Measurements from ENCODE around the gene THADA. TPM values are rescaled to one million over a fixed set of nuclear protein-coding genes. Genes with fewer than 3 reads are reported as not detected.

THADA gene
- total RNA-seq, 1 donor from 2014 or later: 19.4 TPM

DNA sequence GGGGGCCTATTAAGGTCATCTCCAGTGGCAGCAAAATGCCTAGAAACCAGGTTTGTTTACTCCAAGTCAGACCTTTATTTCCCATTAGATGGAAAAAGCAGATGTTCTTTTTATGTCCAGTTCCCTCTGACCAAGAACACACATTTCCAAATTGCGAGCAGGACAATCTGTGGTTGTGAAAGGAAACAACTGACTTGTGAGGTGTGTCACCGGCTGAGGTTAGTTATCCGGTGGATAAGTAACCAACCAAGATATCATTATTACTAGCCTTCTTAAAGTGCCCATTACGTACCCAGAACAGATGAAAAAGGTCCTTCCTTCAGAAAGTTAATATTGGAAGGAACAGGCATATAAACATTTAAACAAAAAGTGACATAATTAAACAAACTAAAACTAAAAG is 112.9 kb downstream of the THADA start:
- no peak for DNase-seq (ENCODE audit: low spot score)
- Mint-ChIP-seq H3K36me3 (ENCODE audit: low read depth, unreplicated experiment) (no peaks in the 10 kb centered on the region), H3K4me1 (ENCODE audit: unreplicated experiment) (no peaks in the 10 kb centered on the region), H3K27ac (ENCODE audit: unreplicated experiment) (no peak overlapping the region), H3K9me3 (ENCODE audit: unreplicated experiment) (no peaks in the 10 kb centered on the region), H3K27me3 (ENCODE audit: unreplicated experiment) (no peaks in the 10 kb centered on the region), H3K4me3 (ENCODE audit: unreplicated experiment) (no peak overlapping the region)
- TF ChIP-seq, protein P1, sequence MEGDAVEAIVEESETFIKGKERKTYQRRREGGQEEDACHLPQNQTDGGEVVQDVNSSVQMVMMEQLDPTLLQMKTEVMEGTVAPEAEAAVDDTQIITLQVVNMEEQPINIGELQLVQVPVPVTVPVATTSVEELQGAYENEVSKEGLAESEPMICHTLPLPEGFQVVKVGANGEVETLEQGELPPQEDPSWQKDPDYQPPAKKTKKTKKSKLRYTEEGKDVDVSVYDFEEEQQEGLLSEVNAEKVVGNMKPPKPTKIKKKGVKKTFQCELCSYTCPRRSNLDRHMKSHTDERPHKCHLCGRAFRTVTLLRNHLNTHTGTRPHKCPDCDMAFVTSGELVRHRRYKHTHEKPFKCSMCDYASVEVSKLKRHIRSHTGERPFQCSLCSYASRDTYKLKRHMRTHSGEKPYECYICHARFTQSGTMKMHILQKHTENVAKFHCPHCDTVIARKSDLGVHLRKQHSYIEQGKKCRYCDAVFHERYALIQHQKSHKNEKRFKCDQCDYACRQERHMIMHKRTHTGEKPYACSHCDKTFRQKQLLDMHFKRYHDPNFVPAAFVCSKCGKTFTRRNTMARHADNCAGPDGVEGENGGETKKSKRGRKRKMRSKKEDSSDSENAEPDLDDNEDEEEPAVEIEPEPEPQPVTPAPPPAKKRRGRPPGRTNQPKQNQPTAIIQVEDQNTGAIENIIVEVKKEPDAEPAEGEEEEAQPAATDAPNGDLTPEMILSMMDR (IDR thresholded peaks at IDR 0.05; ENCODE audit: unreplicated experiment): no peak

DNA sequence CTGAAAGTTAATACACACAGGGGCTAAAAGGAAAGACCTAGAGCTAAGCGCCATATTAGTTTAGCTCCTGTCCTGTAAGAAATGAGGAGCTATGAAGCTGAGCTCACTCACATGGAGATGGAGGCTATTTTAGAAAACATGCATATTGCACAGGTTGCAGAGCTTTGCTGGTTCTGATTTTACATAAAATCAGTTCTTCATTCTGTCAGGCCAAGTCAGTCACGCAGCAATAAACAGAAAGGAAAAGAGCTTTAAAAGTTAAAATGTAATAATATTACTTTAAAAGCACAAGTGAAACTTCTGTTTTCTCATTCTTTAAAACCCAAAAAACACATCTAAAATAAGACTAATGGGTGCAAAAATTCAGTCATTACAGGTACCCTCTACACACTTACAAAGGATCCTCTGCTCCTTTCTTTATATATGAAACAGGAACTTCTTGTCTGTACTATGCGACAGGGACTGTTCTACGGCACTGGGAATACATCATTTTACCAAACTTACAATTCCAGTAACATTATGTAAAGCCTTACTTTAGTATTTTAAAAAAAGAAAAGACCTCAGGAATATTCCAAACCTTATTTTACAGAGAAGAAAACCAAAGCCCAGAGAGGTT is 113.8 kb downstream of the THADA start:
- no peak overlapping the region for H3K27ac Mint-ChIP-seq (ENCODE audit: unreplicated experiment)

DNA sequence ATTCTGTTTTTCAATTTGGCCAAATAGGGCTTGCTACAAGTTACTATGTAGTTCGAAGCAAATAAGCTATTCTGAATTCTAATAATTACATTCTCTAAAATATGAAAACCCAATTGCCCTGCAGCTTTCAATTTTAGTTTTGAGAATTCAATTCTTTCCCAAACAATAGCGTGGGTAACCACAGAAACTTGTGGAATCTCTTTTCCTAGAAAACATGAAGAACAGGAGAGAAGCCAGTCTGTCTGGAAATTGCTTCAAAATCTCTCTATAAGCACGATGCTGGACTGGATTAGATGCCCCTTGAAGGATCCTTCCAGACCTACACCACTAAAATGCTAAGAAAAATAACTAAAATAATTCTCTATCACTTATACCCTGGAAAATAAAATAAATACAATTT is 115.0 kb downstream of the THADA start:
- no peak overlapping the region for H3K27ac Mint-ChIP-seq (ENCODE audit: unreplicated experiment)
- H3K4me3 Mint-ChIP-seq (ENCODE audit: unreplicated experiment): no peak overlapping the region
- DNase-seq (ENCODE audit: low spot score): no peak
- no peaks in the 10 kb centered on the region for H3K9me3 Mint-ChIP-seq (ENCODE audit: unreplicated experiment)
- H3K36me3 Mint-ChIP-seq (ENCODE audit: low read depth, unreplicated experiment): no peaks in the 10 kb centered on the region
- no peaks in the 10 kb centered on the region for H3K4me1 Mint-ChIP-seq (ENCODE audit: unreplicated experiment)
- H3K27me3 Mint-ChIP-seq (ENCODE audit: unreplicated experiment): peaks cover 1% of the 10 kb centered on the region
- TF ChIP-seq, protein P1 (IDR thresholded peaks at IDR 0.05; ENCODE audit: unreplicated experiment): no peak

More for the DNA sequence above, 113.8 kb downstream of the THADA start:
- H3K4me3 Mint-ChIP-seq (ENCODE audit: unreplicated experiment): no peak overlapping the region
- no peak for DNase-seq (ENCODE audit: low spot score)
- TF ChIP-seq, protein P1 (IDR thresholded peaks at IDR 0.05; ENCODE audit: unreplicated experiment): no peak
- no peaks in the 10 kb centered on the region for H3K4me1 Mint-ChIP-seq (ENCODE audit: unreplicated experiment)
- no peaks in the 10 kb centered on the region for H3K9me3 Mint-ChIP-seq (ENCODE audit: unreplicated experiment)
- no peaks in the 10 kb centered on the region for H3K36me3 Mint-ChIP-seq (ENCODE audit: low read depth, unreplicated experiment)
- H3K27me3 Mint-ChIP-seq (ENCODE audit: unreplicated experiment): no peaks in the 10 kb centered on the region

DNA sequence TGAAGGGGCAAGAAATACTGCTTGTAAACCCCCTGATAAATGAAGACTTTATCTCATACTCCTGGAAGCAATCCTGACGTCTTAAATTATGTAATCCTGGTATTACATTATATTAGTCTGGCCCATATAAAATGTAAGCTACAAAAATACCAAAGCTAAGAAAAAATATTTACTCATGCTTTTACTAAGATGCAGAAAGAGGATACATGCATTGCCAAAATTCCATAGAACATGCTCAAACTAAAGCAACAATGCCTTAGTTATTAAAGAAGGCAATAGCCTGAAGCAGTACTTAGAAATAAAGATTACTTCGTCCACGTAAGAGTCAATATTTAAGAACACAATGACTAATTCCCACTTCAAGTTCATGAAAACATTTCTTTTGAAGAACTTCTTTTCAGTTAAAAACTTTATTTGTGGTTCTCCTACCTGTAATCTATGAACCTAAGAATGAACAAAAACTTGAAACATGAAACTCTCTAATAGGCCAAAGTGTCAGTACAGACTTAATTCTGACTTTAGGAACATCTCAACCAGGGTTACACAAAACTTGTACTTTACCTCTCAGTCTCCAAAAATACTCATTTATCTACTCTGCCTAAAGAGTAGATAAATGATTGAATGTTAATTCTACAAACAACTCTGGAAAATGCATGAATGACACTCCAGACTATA is 117.3 kb downstream of the THADA start:
- H3K36me3 Mint-ChIP-seq (ENCODE audit: low read depth, unreplicated experiment): no peaks in the 10 kb centered on the region
- peaks cover 11% of the 10 kb centered on the region for H3K4me1 Mint-ChIP-seq (ENCODE audit: unreplicated experiment)
- no peak for DNase-seq (ENCODE audit: low spot score)
- H3K27ac Mint-ChIP-seq (ENCODE audit: unreplicated experiment): no peak overlapping the region
- TF ChIP-seq, protein P1 (IDR thresholded peaks at IDR 0.05; ENCODE audit: unreplicated experiment): no peak
- H3K9me3 Mint-ChIP-seq (ENCODE audit: unreplicated experiment): no peaks in the 10 kb centered on the region
- H3K4me3 Mint-ChIP-seq (ENCODE audit: unreplicated experiment): no peak overlapping the region
- peaks cover 3% of the 10 kb centered on the region for H3K27me3 Mint-ChIP-seq (ENCODE audit: unreplicated experiment)

- Mint-ChIP-seq H3K27me3 (ENCODE audit: unreplicated experiment) (peaks cover 3% of the 10 kb centered on the region), H3K9me3 (ENCODE audit: unreplicated experiment) (no peaks in the 10 kb centered on the region), H3K36me3 (ENCODE audit: low read depth, unreplicated experiment) (no peaks in the 10 kb centered on the region), H3K4me1 (ENCODE audit: unreplicated experiment) (peaks cover 11% of the 10 kb centered on the region), H3K27ac (ENCODE audit: unreplicated experiment) (no peak overlapping the region), H3K4me3 (ENCODE audit: unreplicated experiment) (no peak overlapping the region)
- DNase-seq (ENCODE audit: low spot score): no peak
- TF ChIP-seq, protein P1 (IDR thresholded peaks at IDR 0.05; ENCODE audit: unreplicated experiment): no peak
Measured at GRCh38 chr2:43475922-43476321, 119.9 kb downstream of the THADA start.
